B cell (primary cell): Measurements from ENCODE around the gene MRPS23. TPM values are rescaled to one million over a fixed set of nuclear protein-coding genes. Genes with fewer than 3 reads are reported as not detected.

Source experiments
- ATAC-seq: fragments of 200-7000 bp; cut with Tn5 transposase; one replicate; pipeline ENCODE4 v1.10.0; 2021; ENCODE audit warnings: low read depth, mild to moderate bottlenecking, moderate number of reproducible peaks, moderate library complexity
- CTCF ChIA-PET: fragments of 350-600 bp; sonication (Branson Sonifier 250); formaldehyde crosslinking; loops from one replicate; lab custom pipeline; 2021; ENCODE audit warnings: antibody characterized with exemption, inconsistent platforms; lab: Charles Lee
- POLR2A ChIA-PET: fragments of 350-600 bp; sonication (Branson Sonifier 250); formaldehyde crosslinking; loops from one replicate; lab custom pipeline; 2021; ENCODE audit warnings: antibody characterized with exemption; lab: Charles Lee
- DNase-seq: peaks from one replicate; pipeline ENCODE4 v3.0.0; 2013
- H2AFZ ChIP-seq: 2 replicates; pipeline ENCODE4 v1.6.1; 2012; ENCODE audit warnings: mild to moderate bottlenecking, low read depth, low read length; ENCODE audit not compliant: insufficient read depth, poor library complexity, severe bottlenecking
- H3K27ac ChIP-seq, 2 donors: 1 replicate in 1 of 2; 2 replicates in 1 of 2; pipeline ENCODE4 v1.5.1; 2012 to 2013; ENCODE audit warnings: low read length in 2 of 2, mild to moderate bottlenecking in 2 of 2, moderate library complexity in 1 of 2
- H3K27me3 ChIP-seq, 4 experiments: fragments of 200-600 bp in 1 of 4; sonication (generic) in 1 of 4; replicated peaks in 1 of 4; 1 replicate in 2 of 4; 2 replicates in 2 of 4; pipeline versions ENCODE4 v1.6.1 to v1.7.0; 2013 to 2016; ENCODE audit warnings: low read length in 3 of 4, mild to moderate bottlenecking in 2 of 4, mixed read lengths in 1 of 4, moderate library complexity in 1 of 4; ENCODE audit not compliant: insufficient read depth in 4 of 4, control insufficient read depth in 3 of 4; ENCODE audit errors: control extremely low read depth in 1 of 4
- H3K36me3 ChIP-seq, 2 experiments: replicated peaks in 1 of 2; 1 replicate in 1 of 2; 2 replicates in 1 of 2; pipeline versions ENCODE4 v1.6.1 to v1.7.1; 2013; ENCODE audit warnings: low read length in 1 of 2; ENCODE audit not compliant: insufficient read depth in 2 of 2, control insufficient read depth in 1 of 2; ENCODE audit errors: control extremely low read depth in 1 of 2, extremely low read depth in 1 of 2
- H3K4me1 ChIP-seq, 2 donors: fragments of 200-600 bp in 1 of 2; sonication (generic) in 1 of 2; 1 replicate in 1 of 2; 2 replicates in 1 of 2; pipeline versions ENCODE4 v1.5.1 to v1.6.1; 2013 to 2017; ENCODE audit warnings: low read length in 2 of 2; ENCODE audit not compliant: control insufficient read depth in 2 of 2, insufficient read depth in 2 of 2
- H3K4me2 ChIP-seq: replicated peaks from 2 replicates; pipeline ENCODE3; 2012; ENCODE audit warnings: mild to moderate bottlenecking, low read depth, low read length; ENCODE audit not compliant: poor library complexity, severe bottlenecking
- H3K4me3 ChIP-seq, 5 experiments: fragments of 200-600 bp in 1 of 5; sonication (generic) in 1 of 5; 1 replicate in 3 of 5; 2 replicates in 2 of 5; pipeline versions ENCODE4 v1.5.1 to v1.7.0; 2011 to 2016; ENCODE audit warnings: low read length in 4 of 5, mild to moderate bottlenecking in 4 of 5, low read depth in 2 of 5, control low read depth in 1 of 5, moderate library complexity in 1 of 5; ENCODE audit not compliant: insufficient read depth in 1 of 5; ENCODE audit errors: control extremely low read depth in 1 of 5, extremely low read depth in 1 of 5
- H3K79me2 ChIP-seq: fragments of 200-600 bp; sonication (generic); one replicate; pipeline ENCODE4 v1.6.0; 2016; ENCODE audit warnings: low read length; ENCODE audit not compliant: control insufficient read depth, insufficient read depth
- H3K9ac ChIP-seq: fragments of 200-600 bp; sonication (generic); 2 replicates; pipeline ENCODE4 v1.6.1; 2017; ENCODE audit warnings: mild to moderate bottlenecking, low read length, moderate library complexity
- H3K9me3 ChIP-seq, 3 donors: one replicate each; pipeline versions ENCODE4 v1.6.1 to v1.7.1; 2013; ENCODE audit warnings: low read length in 2 of 3; ENCODE audit not compliant: control insufficient read depth in 2 of 3, insufficient read depth in 1 of 3; ENCODE audit errors: control extremely low read depth in 1 of 3
- H4K20me1 ChIP-seq: 2 replicates; pipeline ENCODE4 v1.6.0; 2012; ENCODE audit warnings: mild to moderate bottlenecking, low read length; ENCODE audit not compliant: insufficient read depth, control insufficient read depth, poor library complexity, severe bottlenecking
- H3K27ac Mint-ChIP-seq: one replicate; pipeline ENCODE4 v1.8.0; 2021; ENCODE audit warnings: mixed read lengths
- H3K27me3 Mint-ChIP-seq: one replicate; pipeline ENCODE4 v1.8.0; 2021; ENCODE audit warnings: mixed read lengths
- H3K4me1 Mint-ChIP-seq: one replicate; pipeline ENCODE4 v1.8.0; 2021; ENCODE audit warnings: mixed read lengths
- H3K4me3 Mint-ChIP-seq: one replicate; pipeline ENCODE4 v1.8.0; 2021; ENCODE audit warnings: mixed read lengths
- H3K9me3 Mint-ChIP-seq: one replicate; pipeline ENCODE4 v1.8.0; 2022; ENCODE audit warnings: mixed read lengths; ENCODE audit not compliant: insufficient read depth
- CTCF ChIP-seq: fragments of 200-600 bp; IDR thresholded peaks from one replicate; pipeline ENCODE4 v1.8.0; 2022; ENCODE audit warnings: antibody characterized with exemption, mild to moderate bottlenecking
- EZH2 ChIP-seq: IDR thresholded peaks from 2 replicates; pipeline ENCODE4 v1.6.1; 2012; ENCODE audit warnings: borderline replicate concordance, low read depth, mild to moderate bottlenecking, moderate library complexity, low read length; ENCODE audit not compliant: insufficient read depth, poor library complexity, severe bottlenecking
- whole genome bisulfite sequencing: methylation state at CpG from one replicate; pipeline ENCODE4 v1.1.5; 2013; ENCODE audit warnings: missing lambda C conversion rate; ENCODE audit not compliant: insufficient coverage; 5-methylcytosine and 5-hydroxymethylcytosine counted together
- intact Hi-C: fragments of 100-400 bp; cut with micrococcal nuclease; formaldehyde crosslinking; loops from one replicate; pipeline ENCODE4 v1.10.0; 2022
- polyA plus RNA-seq: library from polyadenylated mRNA; depleted of rRNA; stranded (reverse); fragments of >200 nt; gene quantifications from 2 replicates; pipeline ENCODE4 v1.2.3, GENCODE V29; 2012
- total RNA-seq, 2 donors: library from RNA; stranded (reverse); fragments of 120-200 nt in 1 of 2; gene quantifications; 1 replicate in 1 of 2; 2 replicates in 1 of 2; pipeline versions ENCODE4 v1.2.3 to v1.2.4, GENCODE V29; 2013 to 2022

MRPS23 gene
- total and polyA plus RNA-seq, 2 donors (not counting 1 experiment from before 2014, with no cell fraction given): 10.3 to 25.4 TPM

GRCh38 chr17:57866723-57867122 is 16.9 kb upstream of the MRPS23 start:
- Histone ChIP-seq H3K4me1 (peaks cover 24% of the 10 kb centered on the region in 2 donors), H3K79me2 (no peaks in the 10 kb centered on the region), H3K27ac (no peak overlapping the region), H3K4me2 (no peak overlapping the region), H4K20me1 (no peaks in the 10 kb centered on the region), H3K4me3 (no peak overlapping the region), H3K9me3 (peaks cover 0 to 4% (median 0%) of the 10 kb centered on the region in 3 donors), H3K36me3 (no peaks in the 10 kb centered on the region), H3K27me3 (peaks cover 0 to 28% (median 8%) of the 10 kb centered on the region in 4 experiments), H3K9ac (no peak overlapping the region), H2AFZ (no peak overlapping the region)
- intact Hi-C loops: loop anchor here (5.0 kb wide), 1 partner anchor 81 kb away; no protein-coding TSS in a partner anchor
- H3K27me3 Mint-ChIP-seq: peaks cover 9% of the 10 kb centered on the region
- TF ChIP-seq CTCF (no peak), EZH2 (no peak)
- H3K4me1 Mint-ChIP-seq: peaks cover 27% of the 10 kb centered on the region
- POLR2A ChIA-PET: no interaction called here
- CTCF ChIA-PET: interaction anchor here (0.6 to 5.9 kb wide), 3 partner anchors 7 to 113 kb away, joined by 3 to 57 read pairs (median 3); no protein-coding TSS in a partner anchor
- H3K27ac Mint-ChIP-seq: no peak overlapping the region
- H3K9me3 Mint-ChIP-seq: no peaks in the 10 kb centered on the region
- 95% methylated on average over 4 of the region's 5 CpGs for WGBS
- DNase-seq: no peak
- no peak for ATAC-seq
- H3K4me3 Mint-ChIP-seq: no peak overlapping the region

- Mint-ChIP-seq H3K27ac (no peak overlapping the region), H3K9me3 (no peaks in the 10 kb centered on the region), H3K27me3 (peaks cover 5% of the 10 kb centered on the region), H3K4me3 (no peak overlapping the region), H3K4me1 (peaks cover 29% of the 10 kb centered on the region)
- no peaks in the 10 kb centered on the region for H4K20me1 ChIP-seq
- H3K4me1 ChIP-seq: peaks cover 28% of the 10 kb centered on the region in 2 donors
- ATAC-seq: no peak
- CTCF ChIA-PET: interaction anchor here (0.6 to 5.9 kb wide), 3 partner anchors 7 to 114 kb away, joined by 3 to 57 read pairs (median 3); no protein-coding TSS in a partner anchor
- no peak for TF ChIP-seq EZH2
- TF ChIP-seq CTCF: no peak
- H3K36me3 ChIP-seq: no peaks in the 10 kb centered on the region
- H3K4me3 ChIP-seq: no peak overlapping the region
- no peak overlapping the region for H3K9ac ChIP-seq
- DNase-seq: no peak
- H3K79me2 ChIP-seq: no peaks in the 10 kb centered on the region
- H2AFZ ChIP-seq: no peak overlapping the region
- peaks cover 0 to 4% (median 0%) of the 10 kb centered on the region in 3 donors for H3K9me3 ChIP-seq
- POLR2A ChIA-PET: no interaction called here
- 95% methylated on average over 9 of the region's 10 CpGs for WGBS
- intact Hi-C loops: loop anchor here (5.0 kb wide), 1 partner anchor 81 kb away; no protein-coding TSS in a partner anchor
- peaks cover 0 to 29% (median 9%) of the 10 kb centered on the region in 4 experiments for H3K27me3 ChIP-seq
- no peak overlapping the region for H3K4me2 ChIP-seq
- H3K27ac ChIP-seq: no peak overlapping the region
Measured at GRCh38 chr17:57866319-57866718, 16.5 kb upstream of the MRPS23 start.
